GM23338 (cell line): ENCODE results near the gene CLSTN2. TPM values are rescaled to one million over a fixed set of nuclear protein-coding genes. Genes with fewer than 3 reads are reported as not detected.

Experiments
- ATAC-seq: fragments of 200-7000 bp; cut with Tn5 transposase; 3 replicates; pipeline ENCODE4 v1.9.1; 2020
- DNase-seq: peaks from one replicate; pipeline ENCODE4 v3.0.0-alpha.2; 2015; ENCODE audit warnings: low spot score
- H2AFZ ChIP-seq: fragments of 200-600 bp; sonication (generic); 2 replicates; pipeline ENCODE4 v1.8.0; 2016; ENCODE audit warnings: antibody characterized with exemption, mild to moderate bottlenecking, moderate library complexity
- H3F3A ChIP-seq: fragments of 200-600 bp; sonication (generic); replicated peaks from 2 replicates; pipeline ENCODE4 v1.8.0; 2017; ENCODE audit warnings: antibody characterized with exemption, mixed run types, low read depth
- H3K27ac ChIP-seq: fragments of 200-600 bp; sonication (generic); 2 replicates; pipeline ENCODE4 v1.6.1; 2016; ENCODE audit warnings: low read depth
- H3K27me3 ChIP-seq: fragments of 200-600 bp; sonication (generic); 2 replicates; pipeline ENCODE4 v1.8.0; 2016; ENCODE audit warnings: mild to moderate bottlenecking, mixed run types, moderate library complexity; ENCODE audit not compliant: insufficient read depth
- H3K36me3 ChIP-seq: fragments of 200-600 bp; sonication (generic); 2 replicates; pipeline ENCODE4 v1.8.0; 2016; ENCODE audit warnings: mild to moderate bottlenecking; ENCODE audit not compliant: insufficient read depth
- H3K4me1 ChIP-seq: fragments of 200-600 bp; sonication (generic); 2 replicates; pipeline ENCODE4 v1.8.0; 2016; ENCODE audit warnings: mild to moderate bottlenecking, moderate library complexity; ENCODE audit not compliant: insufficient read depth
- H3K4me2 ChIP-seq: fragments of 200-600 bp; sonication (generic); 2 replicates; pipeline ENCODE4 v1.7.1; 2017; ENCODE audit warnings: mixed run types
- H3K4me3 ChIP-seq: fragments of 200-600 bp; sonication (generic); 2 replicates; pipeline ENCODE4 v1.6.1; 2016; ENCODE audit warnings: mixed run types
- H3K79me2 ChIP-seq: fragments of 200-600 bp; sonication (generic); replicated peaks from 2 replicates; pipeline ENCODE4 v1.8.0; 2017; ENCODE audit warnings: mild to moderate bottlenecking; ENCODE audit not compliant: insufficient read depth
- H3K9me2 ChIP-seq: fragments of 200-600 bp; sonication (generic); 2 replicates; pipeline ENCODE4 v1.8.0; 2017; ENCODE audit not compliant: insufficient read depth
- H4K20me1 ChIP-seq: fragments of 200-600 bp; sonication (generic); replicated peaks from 2 replicates; pipeline ENCODE4 v1.8.0; 2017; ENCODE audit warnings: mild to moderate bottlenecking; ENCODE audit not compliant: insufficient read depth
- H3K27ac Mint-ChIP-seq: 2 replicates; pipeline ENCODE4 v1.8.0; 2020; ENCODE audit warnings: inconsistent platforms, mild to moderate bottlenecking, moderate library complexity, mixed read lengths
- H3K27me3 Mint-ChIP-seq: 3 replicates; pipeline ENCODE4 v1.8.0; 2022; ENCODE audit warnings: low read depth, mild to moderate bottlenecking, moderate library complexity, mixed read lengths, inconsistent platforms; ENCODE audit not compliant: insufficient read depth, poor library complexity
- H3K36me3 Mint-ChIP-seq: 3 replicates; pipeline ENCODE4 v1.8.0; 2021; ENCODE audit warnings: low read depth, mild to moderate bottlenecking, inconsistent platforms, moderate library complexity, mixed read lengths
- H3K4me1 Mint-ChIP-seq: 3 replicates; pipeline ENCODE4 v1.8.0; 2020; ENCODE audit warnings: mild to moderate bottlenecking, inconsistent platforms, mixed read lengths
- H3K4me3 Mint-ChIP-seq: 3 replicates; pipeline ENCODE4 v1.8.0; 2021; ENCODE audit warnings: moderate library complexity, mild to moderate bottlenecking, inconsistent platforms, mixed read lengths
- H3K9me3 Mint-ChIP-seq: 3 replicates; pipeline ENCODE4 v1.8.0; 2020; ENCODE audit warnings: moderate library complexity, mild to moderate bottlenecking, inconsistent platforms, mixed read lengths
- CREB1 ChIP-seq: fragments of 250-450 bp; sonication (Bioruptor Pico); IDR thresholded peaks from 2 replicates; pipeline ENCODE4 v1.5.0; 2020; ENCODE audit warnings: low read depth, mild to moderate bottlenecking, moderate library complexity
- ETS1 ChIP-seq: IDR thresholded peaks from 2 replicates; pipeline ENCODE4 v1.6.1; 2016; ENCODE audit warnings: antibody characterized with exemption
- EZH2 ChIP-seq: fragments of 200-600 bp; sonication (generic); IDR thresholded peaks from one replicate; pipeline ENCODE4 v1.8.0; 2017; ENCODE audit warnings: antibody characterized with exemption, mild to moderate bottlenecking, low read depth; ENCODE audit not compliant: unreplicated experiment
- JUNB ChIP-seq: IDR thresholded peaks from one replicate; pipeline ENCODE4 v1.6.1; 2016; ENCODE audit warnings: antibody characterized with exemption; ENCODE audit not compliant: unreplicated experiment
- NANOG ChIP-seq: IDR thresholded peaks from 2 replicates; pipeline ENCODE4 v1.6.1; 2016; ENCODE audit warnings: antibody characterized with exemption, borderline replicate concordance
- POLR2AphosphoS5 ChIP-seq: IDR thresholded peaks from 2 replicates; pipeline ENCODE4 v1.6.1; 2016; ENCODE audit warnings: antibody characterized with exemption, low read depth
- REST ChIP-seq: IDR thresholded peaks from one replicate; pipeline ENCODE4 v1.6.1; 2018; ENCODE audit warnings: antibody characterized with exemption; ENCODE audit not compliant: unreplicated experiment
- STAT1 ChIP-seq: IDR thresholded peaks from one replicate; pipeline ENCODE4 v1.6.1; 2016; ENCODE audit warnings: antibody characterized with exemption; ENCODE audit not compliant: unreplicated experiment
- ZNF114 ChIP-seq: fragments of 250-450 bp; sonication (Bioruptor Pico); IDR thresholded peaks from 2 replicates; pipeline ENCODE4 v1.5.0; 2020; ENCODE audit warnings: mild to moderate bottlenecking, moderate library complexity
- polyA plus RNA-seq: library from polyadenylated mRNA; unstranded; fragments of >200 nt; fragmentation: Nextera tagmentation; extraction: Ambion mirVana; gene quantifications from 2 replicates; pipeline ENCODE4 v1.2.1, GENCODE V29; 2016
- total RNA-seq: library from RNA; depleted of rRNA; stranded (reverse); fragments of >200 nt; shearing (Covaris generic); gene quantifications from 2 replicates; pipeline ENCODE4 v1.2.3, GENCODE V29; 2014
- TF ChIP-seq, protein P1 (sequence below): fragments of 250-450 bp; sonication (Bioruptor Pico); IDR thresholded peaks from 2 replicates; pipeline ENCODE4 v1.5.0; 2020; ENCODE audit warnings: mild to moderate bottlenecking, moderate library complexity

Gene CLSTN2
- total and polyA plus RNA-seq, 2 experiments from 2014 or later, result 0.11 to 0.83 TPM

- no peak for TF ChIP-seq ETS1
- no peak for TF ChIP-seq POLR2AphosphoS5
- TF ChIP-seq ZNF114 (CRISPR knock-in tag), result no peak
- TF ChIP-seq EZH2, result no peak
These were observed 501.4 kb downstream of the CLSTN2 start (continued) for GRCh38 chr3:140436421-140436820.

DNA sequence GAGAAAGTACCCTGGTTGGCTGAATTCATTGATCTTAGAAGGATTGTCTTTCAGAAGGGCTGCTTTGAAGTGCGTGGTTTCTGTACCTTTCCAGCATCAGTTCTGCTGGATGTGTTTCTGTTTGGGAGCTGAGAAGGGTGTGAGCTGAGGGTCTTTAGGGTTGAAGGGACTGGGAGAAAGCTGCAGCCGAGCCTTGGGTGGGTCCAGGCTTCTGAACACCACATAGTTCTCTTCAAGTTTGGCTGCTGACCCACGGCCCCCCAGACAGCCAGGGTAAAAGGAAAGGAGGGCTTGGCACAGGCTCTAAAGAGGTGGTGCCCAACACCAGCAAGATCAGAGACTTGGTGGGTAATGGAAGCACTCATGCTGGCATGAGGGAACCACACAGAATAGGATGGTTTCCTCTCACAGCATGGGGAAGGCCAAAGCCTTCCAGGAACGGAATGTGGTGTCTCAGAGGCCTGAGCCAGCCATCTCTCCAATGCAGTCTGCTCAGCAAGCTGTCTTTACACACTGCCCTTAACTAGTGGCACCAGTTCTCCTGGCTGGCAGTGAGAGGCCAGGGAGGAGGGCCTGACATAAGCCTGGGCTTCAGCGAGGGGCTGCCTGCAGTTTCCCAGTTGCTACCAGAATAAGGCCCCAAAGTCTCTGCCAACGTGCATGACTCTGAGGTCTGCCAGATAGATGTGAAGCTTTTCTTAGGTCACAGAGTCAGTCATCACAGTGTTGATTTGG is 503.9 kb downstream of the CLSTN2 start:
- DNase-seq (no peak), ATAC-seq (no peak; the same call in 2 of the 3 replicates)
- H4K20me1 ChIP-seq, result no peaks in the 10 kb centered on the region
- no peak overlapping the region for H3K27ac ChIP-seq
- no peaks in the 10 kb centered on the region for H3K36me3 ChIP-seq
- H3K4me1 ChIP-seq, result no peaks in the 10 kb centered on the region
- H2AFZ ChIP-seq, result no peak overlapping the region
- H3K4me2 ChIP-seq, result no peak overlapping the region
- Mint-ChIP-seq H3K36me3 (no peaks in the 10 kb centered on the region), H3K27ac (no peak overlapping the region), H3K4me1 (no peaks in the 10 kb centered on the region; the same call in 2 of the 3 replicates), H3K9me3 (no peaks in the 10 kb centered on the region), H3K27me3 (no peaks in the 10 kb centered on the region), H3K4me3 (no peak overlapping the region)
- no peaks in the 10 kb centered on the region for H3K79me2 ChIP-seq
- H3K27me3 ChIP-seq, result no peaks in the 10 kb centered on the region
- no peak overlapping the region for H3K4me3 ChIP-seq
- peaks cover 4% of the 10 kb centered on the region; the same call in 1 of the 2 replicates for H3K9me2 ChIP-seq
- no peaks in the 10 kb centered on the region for H3F3A ChIP-seq
- TF ChIP-seq ETS1, result no peak
- no peak for TF ChIP-seq CREB1 (CRISPR knock-in tag)
- no peak for TF ChIP-seq JUNB
- TF ChIP-seq, protein P1, sequence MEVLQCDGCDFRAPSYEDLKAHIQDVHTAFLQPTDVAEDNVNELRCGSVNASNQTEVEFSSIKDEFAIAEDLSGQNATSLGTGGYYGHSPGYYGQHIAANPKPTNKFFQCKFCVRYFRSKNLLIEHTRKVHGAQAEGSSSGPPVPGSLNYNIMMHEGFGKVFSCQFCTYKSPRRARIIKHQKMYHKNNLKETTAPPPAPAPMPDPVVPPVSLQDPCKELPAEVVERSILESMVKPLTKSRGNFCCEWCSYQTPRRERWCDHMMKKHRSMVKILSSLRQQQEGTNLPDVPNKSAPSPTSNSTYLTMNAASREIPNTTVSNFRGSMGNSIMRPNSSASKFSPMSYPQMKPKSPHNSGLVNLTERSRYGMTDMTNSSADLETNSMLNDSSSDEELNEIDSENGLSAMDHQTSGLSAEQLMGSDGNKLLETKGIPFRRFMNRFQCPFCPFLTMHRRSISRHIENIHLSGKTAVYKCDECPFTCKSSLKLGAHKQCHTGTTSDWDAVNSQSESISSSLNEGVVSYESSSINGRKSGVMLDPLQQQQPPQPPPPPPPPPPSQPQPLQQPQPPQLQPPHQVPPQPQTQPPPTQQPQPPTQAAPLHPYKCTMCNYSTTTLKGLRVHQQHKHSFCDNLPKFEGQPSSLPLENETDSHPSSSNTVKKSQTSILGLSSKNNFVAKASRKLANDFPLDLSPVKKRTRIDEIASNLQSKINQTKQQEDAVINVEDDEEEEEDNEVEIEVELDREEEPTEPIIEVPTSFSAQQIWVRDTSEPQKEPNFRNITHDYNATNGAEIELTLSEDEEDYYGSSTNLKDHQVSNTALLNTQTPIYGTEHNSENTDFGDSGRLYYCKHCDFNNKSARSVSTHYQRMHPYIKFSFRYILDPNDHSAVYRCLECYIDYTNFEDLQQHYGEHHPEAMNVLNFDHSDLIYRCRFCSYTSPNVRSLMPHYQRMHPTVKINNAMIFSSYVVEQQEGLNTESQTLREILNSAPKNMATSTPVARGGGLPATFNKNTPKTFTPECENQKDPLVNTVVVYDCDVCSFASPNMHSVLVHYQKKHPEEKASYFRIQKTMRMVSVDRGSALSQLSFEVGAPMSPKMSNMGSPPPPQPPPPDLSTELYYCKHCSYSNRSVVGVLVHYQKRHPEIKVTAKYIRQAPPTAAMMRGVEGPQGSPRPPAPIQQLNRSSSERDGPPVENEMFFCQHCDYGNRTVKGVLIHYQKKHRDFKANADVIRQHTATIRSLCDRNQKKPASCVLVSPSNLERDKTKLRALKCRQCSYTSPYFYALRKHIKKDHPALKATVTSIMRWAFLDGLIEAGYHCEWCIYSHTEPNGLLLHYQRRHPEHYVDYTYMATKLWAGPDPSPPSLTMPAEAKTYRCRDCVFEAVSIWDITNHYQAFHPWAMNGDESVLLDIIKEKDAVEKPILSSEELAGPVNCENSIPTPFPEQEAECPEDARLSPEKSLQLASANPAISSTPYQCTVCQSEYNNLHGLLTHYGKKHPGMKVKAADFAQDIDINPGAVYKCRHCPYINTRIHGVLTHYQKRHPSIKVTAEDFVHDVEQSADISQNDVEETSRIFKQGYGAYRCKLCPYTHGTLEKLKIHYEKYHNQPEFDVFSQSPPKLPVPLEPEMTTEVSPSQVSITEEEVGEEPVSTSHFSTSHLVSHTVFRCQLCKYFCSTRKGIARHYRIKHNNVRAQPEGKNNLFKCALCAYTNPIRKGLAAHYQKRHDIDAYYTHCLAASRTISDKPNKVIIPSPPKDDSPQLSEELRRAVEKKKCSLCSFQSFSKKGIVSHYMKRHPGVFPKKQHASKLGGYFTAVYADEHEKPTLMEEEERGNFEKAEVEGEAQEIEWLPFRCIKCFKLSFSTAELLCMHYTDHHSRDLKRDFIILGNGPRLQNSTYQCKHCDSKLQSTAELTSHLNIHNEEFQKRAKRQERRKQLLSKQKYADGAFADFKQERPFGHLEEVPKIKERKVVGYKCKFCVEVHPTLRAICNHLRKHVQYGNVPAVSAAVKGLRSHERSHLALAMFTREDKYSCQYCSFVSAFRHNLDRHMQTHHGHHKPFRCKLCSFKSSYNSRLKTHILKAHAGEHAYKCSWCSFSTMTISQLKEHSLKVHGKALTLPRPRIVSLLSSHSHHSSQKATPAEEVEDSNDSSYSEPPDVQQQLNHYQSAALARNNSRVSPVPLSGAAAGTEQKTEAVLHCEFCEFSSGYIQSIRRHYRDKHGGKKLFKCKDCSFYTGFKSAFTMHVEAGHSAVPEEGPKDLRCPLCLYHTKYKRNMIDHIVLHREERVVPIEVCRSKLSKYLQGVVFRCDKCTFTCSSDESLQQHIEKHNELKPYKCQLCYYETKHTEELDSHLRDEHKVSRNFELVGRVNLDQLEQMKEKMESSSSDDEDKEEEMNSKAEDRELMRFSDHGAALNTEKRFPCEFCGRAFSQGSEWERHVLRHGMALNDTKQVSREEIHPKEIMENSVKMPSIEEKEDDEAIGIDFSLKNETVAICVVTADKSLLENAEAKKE (CRISPR knock-in tag), result no peak
- TF ChIP-seq REST, result no peak
- TF ChIP-seq STAT1, result no peak
- TF ChIP-seq NANOG, result no peak
